ENCODE results near the gene MICALL2. TPM values are rescaled to one million over a fixed set of nuclear protein-coding genes. Genes with fewer than 3 reads are reported as not detected.
A peak's percentile ranks its signal among the peaks of the same experiment; 100 is the strongest.

MICALL2 gene
- 10 to 100 TPM in 3 of 5 donors, 1 to 10 TPM in 2; 6.9 to 19.1 (median 12.1) TPM for polyA plus RNA-seq (ENCODE audit: insufficient read depth in 1 of 5, insufficient read length in 5 of 5, low replicate concordance in 1 of 5)
- long read RNA-seq, donor 1, partial matches to known transcripts = 0 of 1 reads
- long read RNA-seq, donor 1, other reads (novel, unspliced or antisense) = 0 of 1 reads
- long read RNA-seq, donor 2, partial matches to known transcripts = 0 of 1 reads
- long read RNA-seq, donor 2, other reads (novel, unspliced or antisense) = 0 of 1 reads
- long read RNA-seq, donor 3 = 0 reads
- long read RNA-seq, donor 4 = 0 reads
- long read RNA-seq, donor 5 = 0 reads
- long read RNA-seq, donor 6, partial matches to known transcripts = 12 of 12 reads
- long read RNA-seq, donor 6, other reads (novel, unspliced or antisense) = 0 of 12 reads
- long read RNA-seq, donor 7 = 0 reads
- long read RNA-seq, donor 8, partial matches to known transcripts = 0 of 1 reads
- long read RNA-seq, donor 8, other reads (novel, unspliced or antisense) = 0 of 1 reads

DNA sequence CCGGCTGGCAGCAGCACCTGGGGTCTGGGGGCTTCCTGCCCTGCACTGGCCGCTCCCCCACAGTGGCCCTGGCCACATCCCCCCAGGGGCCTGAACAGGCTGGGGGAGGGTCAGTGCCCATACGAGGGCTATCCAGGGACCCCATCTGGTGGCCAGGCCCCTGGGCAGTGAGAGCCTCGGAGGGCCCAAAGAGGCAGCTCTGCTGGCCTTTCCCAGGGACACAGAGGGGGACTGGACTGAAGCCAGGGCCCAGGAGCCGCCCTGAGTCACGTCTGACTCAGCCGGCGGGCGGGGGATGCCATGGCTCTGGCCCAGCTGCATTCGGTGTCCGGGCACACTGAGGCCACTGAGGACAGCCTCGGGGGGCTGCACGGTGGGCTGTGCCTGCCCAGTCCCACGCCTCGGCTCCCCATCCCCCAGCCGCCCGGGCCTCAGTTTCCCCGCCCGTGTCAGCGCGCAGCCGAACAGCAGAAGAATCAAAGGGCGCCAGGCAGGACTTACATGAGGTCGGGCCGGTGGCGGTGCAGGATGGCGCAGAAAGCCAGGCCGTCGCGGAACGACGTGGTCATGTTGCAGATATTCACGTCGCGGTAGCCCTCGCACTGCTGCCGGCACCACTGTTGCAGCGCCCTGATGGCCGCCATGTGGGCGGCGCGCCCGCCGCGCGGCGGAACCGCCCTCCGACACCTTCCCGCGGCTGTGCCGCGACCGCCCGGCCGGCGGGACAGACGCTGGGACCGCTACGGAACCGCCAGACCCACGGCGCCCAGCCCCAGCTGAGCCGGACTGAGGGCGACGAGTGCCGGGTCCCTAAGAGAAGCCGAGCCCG, at the start of gene MICALL2:
MICALL2 (minus strand) TSS at position 788 of the 829 bp plus-strand sequence; CDS start at position 644, 144 bp downstream.
- DNase-seq = peak; percentile 33 to 36

DNA sequence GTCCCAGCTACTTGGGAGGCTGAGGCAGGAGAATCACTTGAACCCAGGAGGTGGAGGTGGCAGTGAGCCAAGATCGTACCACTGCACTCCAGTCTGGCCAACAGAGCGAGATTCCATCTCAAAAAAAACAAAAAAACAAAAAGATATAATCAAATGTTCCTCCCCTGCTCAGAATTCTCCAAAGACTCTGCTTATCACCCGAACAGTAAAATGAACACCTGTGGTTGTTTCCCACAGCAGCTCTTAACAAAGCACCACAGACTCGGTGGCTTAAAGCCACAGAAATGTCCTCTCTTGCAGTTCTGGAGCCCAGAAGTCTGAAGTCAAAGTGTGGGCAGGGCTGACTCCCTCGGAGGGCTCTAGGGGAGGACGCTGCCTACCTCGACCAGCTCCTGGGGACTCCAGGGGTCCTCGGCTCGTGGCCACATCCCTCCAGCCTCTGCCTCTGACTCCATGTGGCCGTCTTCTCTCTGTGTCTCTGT, 49.0 kb upstream of the MICALL2 start:
- DNase-seq = no peak

DNA sequence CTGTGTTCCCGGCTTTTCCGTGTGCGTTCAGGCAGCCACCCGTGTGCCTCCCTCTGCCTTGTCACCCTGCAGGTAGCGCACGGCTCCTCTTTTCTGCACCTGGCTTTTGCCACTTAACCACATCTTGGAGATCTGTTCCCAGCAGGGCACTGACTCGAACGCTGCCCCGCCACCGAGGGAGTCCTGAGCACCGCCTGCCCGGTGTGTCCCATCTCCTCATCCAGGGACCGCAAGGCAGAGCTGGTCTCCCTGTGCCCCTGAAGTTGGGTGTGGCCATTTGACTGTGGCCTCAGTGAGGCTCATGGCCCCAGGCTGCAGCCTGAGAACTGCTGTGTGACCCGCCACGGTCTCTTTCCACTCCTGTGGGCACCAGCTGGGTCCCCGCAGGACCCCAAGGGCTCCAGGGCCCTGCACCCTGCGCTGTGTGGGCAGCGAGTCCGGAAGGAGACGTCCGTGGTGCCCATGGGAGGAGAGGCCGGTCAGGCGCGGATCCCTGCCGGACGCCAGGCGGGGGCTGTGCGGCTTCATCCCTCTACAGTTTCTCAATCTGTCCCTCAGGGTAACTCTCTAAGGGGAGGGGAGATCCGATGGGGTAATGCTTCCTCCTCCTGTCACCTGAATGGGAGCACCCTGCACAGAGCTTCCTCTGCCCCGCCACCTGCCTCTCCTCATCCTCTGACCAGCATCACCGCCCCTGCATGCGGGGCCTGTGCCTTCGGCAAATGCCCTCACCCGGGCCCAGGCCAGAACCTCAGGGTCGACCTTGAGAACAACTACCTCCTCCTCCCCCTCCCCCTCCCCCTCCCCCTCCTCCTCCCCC, 46.7 kb upstream of the MICALL2 start:
- no peak for DNase-seq

DNA sequence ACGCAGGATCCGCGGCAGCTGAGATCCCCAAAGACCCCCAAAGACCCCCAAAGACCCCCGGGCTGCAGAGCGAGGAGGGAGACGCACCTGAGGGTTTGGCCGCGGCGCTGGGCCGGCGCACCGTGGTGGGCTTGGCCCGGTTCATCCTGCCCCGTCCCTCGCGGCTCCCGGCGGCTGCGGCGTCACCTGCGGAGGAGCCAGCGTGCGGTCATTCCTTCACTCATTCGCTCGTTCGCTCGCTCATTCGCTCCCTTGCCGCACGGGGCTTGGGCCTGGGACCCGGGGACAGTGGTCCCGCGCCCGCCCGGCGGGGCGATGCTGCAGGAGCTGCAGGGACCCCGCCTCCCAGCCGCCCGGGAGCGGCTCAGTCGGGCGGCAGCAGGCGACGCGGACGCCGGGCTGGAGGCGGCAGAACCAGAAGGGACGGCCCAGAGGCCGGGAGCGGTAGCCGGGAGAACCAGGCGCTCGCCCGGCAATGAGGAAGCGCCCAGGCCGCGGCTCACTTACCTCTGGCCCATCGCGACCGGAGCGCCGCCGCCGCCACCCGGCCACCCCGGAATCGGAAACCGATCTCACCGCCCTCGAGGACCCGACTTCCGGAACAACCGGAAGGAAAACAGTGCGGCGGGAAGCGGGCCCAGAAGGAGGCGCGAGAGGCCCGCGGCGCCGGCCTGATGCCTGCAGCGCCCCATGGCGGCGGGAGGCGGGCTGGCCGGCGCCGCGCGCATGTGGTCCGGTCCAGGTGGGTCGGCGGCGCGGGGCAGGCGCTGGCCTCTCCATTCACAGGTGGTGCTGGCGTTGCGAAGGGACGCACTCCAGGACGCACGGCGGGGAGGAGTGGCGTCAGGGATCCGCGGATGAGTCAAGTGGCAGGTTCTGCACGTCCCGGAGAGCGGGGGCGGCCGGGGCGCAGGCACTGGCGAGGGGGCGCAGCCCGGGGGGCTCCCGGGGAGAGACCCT, 44.8 kb upstream of the MICALL2 start, which contains the start of gene INTS1:
INTS1 (minus strand) TSS at position 574 of the 960 bp plus-strand sequence; CDS start at position 145, 429 bp downstream.
- DNase-seq = peak; percentile 88 to 90

DNA sequence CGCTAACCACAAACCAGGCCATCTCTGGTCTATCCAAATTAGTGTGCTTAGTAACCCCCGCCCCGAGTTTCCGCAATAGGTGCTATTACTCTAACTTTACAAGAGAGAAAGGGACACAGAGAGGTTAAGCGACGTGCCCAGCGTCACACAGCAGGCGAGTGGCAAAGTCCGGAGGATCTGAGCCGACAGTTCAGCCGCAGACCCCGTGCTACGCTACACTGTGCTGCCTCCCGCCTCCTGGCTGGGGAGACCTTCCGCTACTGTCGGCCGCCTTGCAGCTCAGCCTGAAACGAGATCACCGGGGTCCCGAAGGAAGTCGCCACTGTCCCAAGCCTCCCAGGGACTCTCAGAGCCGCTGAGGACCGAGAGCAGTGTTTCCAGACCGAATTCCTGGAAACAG, 44.1 kb upstream of the MICALL2 start:
- no peak for DNase-seq

DNA sequence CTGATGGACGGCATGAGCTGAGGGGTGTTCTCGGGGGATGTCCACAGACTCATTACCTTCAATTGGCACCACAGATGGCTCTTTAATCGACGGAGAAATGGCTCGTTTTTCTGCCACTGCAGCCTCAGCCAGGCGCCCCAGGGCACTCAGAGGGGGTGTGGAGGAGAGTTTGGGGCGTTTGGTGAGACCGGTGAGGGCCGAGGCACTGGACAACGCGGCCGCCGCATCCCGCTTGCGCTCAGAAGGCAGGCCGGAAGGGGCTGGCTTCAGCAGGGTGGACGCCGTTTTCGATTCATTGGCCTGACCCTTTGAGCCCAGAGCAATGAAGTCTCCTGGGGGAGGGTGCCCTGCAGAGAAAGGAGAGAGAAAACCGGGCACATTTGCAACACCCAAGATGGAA, 43.6 kb upstream of the MICALL2 start:
- DNase-seq = no peak

DNA sequence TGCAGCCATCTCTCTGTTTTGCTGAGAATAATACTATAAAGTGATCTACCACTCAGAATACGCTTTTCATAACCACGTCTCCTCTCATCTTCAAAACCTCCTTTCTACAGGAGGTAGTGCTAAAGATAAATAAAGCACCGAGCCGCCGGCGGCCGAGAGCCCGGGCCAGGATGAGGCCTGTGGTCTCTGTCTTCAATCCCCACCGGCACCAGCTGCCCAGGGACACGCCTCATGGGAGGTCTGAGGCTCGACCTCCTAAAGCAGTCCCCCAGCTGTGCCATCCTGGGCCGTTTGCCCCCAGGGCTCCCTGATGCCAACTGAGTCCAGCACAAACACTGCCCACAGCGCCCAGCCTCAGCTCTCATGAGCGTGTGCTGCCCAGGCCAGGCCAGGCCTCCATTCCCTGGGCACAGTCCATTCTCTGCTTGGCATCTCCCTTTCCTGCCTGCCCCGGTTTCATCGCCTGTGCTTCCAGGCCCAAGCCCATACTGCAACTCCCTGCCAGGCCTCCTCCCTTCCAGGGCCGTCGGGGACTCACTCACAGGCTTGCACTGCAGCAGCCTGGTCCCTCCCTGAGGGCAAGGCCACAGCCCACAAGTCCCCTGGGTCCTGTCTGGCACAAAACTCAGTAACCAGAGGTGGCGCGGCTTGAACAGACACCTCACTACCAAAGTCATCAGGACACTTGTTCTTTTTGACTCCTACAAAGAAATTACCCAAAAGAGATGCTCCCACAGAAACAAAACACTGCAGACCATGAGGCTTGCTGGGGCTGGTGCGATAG, 42.4 kb upstream of the MICALL2 start:
- no peak for DNase-seq

DNA sequence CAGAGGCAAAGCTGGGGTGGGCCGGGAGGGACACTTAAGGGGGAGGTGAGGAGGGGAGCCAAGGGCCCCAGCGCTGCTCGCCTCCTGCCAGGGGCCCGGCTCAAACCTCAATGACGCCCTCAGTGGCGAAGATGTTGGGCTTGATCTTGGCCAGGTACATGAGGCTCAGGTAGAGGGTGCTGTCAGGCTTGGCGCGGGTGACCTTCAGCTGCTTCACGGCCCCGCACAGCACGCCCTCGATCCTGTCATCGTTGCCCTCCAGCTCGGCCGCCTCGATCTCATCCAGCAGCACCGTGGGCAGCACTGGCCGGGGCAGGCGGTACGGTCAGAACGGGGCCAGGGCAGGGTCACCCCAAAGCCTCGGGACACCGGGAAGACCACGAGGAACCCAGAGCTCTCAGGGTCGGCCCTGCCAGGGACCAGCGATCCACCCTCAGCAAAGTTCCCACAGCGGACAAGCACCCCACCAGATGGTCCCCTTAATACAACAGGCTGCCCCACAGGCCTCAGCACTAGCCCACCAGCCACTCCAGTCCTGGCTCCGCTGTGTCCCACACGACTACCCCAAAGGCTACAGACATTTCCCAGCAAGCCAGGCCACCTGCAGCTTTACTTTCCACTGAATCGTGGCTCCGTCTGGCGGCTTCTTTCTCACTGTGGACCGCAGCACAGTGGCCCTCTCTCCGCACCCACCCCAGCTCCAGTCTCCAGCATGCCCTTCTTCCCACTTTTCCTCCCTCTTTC, 41.0 kb upstream of the MICALL2 start:
- no peak for DNase-seq

DNA sequence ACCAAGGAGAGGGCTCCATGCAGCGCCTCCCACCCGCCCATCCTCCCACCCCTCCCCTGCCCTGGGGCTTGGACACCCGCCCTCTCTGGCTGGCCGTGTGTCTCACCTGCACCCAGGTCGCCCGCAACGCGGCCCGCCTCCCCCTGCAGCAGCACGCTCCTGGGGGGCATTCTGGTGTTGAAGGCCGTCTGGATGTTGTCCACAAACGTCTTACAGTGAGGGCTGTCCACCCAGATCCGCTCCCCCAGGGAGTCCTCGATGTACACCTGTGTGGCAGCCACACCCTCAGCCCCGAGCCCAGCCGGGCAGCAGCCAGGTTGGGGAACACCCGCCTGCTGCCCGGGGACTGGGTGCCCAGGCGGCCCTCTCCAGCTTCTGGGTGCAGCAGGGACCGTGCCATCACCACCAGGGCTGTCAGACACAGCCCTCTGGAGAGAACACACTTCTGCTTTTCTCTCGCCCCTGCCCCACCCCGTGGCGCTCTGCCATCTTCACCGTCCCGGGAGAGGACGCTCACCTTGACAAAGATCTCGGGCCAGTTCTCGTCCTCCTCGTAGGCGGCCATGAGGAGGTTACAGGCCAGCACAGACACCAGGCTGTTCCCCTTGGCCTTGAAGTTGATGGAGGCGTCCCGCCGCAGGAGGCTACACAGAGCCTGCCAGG, 40.2 kb upstream of the MICALL2 start:
- DNase-seq = no peak

DNA sequence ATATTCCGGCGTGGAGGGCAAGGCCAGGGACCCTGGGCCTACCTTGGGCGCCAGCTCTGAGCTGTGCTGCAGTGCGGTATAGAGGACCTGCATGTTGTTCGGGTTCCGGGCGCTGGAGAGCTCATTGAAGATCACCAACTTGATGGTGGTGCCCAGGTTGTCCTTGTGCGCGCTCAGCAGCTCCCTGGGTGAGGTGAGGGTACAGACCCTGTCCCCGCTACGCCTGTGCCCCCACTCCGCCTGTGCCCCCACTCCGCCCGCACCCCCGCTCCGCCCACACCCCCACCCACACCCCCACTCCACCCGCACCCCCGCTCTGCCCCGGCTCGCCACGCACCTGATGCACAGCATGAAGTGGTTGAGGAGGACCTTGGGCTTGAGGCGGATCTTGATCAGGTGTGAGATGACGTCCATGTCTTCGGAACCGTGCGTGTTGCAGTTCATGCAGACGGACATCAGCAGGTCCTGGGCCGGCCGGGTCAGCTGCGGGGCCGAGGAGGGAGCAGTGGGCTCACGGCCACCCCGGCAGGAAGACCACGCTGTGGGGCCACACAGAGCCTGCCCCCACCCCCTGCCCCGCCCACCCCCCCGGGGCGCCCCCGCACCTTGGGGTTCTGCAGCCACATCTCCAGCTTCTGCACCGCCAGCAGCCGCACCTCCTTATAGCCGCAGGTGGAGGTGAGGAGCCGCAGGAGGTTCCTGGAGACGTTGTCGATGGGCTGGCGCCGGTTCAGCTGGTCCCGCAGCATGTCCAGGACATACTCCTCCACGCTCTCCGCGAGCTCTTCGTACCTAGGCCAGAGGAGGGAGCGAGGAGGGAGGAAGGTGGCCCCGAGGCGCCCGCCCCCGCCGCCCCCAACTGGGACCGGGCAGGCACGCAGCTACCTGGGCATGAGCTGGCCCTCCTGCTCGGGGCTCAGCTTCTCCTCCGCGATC, 39.4 kb upstream of the MICALL2 start:
- no peak for DNase-seq

DNA sequence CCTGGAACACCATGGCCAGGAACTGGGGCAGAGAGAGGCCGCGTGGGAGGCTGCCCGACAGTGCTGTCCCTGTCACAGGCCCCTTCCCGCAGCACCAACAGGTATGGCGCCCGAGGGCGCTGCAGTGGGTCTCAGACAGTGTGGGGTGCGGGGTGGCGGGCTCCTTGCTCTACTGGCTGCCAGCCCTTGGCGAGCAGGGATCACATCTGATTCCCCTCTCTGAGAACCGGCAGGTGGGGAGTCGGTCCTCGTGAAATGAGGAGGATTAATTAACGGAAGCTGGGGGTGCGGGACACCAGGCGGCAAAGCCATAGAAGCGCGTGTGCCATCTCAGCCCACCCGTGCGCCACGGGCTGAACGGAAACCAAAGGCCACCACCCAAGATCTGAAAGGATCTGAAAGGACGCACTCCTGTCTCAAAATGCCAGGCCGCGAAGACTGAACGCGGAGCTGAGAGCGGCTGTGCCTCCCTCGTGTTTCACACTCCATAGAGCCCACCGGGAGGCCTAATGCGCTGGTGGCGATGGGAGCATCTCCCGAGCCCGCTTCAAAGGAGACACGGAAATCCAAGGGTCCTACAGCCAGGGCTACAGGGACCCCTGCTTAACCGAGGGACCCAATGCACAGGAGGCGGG, 38.1 kb upstream of the MICALL2 start:
- DNase-seq = no peak

DNA sequence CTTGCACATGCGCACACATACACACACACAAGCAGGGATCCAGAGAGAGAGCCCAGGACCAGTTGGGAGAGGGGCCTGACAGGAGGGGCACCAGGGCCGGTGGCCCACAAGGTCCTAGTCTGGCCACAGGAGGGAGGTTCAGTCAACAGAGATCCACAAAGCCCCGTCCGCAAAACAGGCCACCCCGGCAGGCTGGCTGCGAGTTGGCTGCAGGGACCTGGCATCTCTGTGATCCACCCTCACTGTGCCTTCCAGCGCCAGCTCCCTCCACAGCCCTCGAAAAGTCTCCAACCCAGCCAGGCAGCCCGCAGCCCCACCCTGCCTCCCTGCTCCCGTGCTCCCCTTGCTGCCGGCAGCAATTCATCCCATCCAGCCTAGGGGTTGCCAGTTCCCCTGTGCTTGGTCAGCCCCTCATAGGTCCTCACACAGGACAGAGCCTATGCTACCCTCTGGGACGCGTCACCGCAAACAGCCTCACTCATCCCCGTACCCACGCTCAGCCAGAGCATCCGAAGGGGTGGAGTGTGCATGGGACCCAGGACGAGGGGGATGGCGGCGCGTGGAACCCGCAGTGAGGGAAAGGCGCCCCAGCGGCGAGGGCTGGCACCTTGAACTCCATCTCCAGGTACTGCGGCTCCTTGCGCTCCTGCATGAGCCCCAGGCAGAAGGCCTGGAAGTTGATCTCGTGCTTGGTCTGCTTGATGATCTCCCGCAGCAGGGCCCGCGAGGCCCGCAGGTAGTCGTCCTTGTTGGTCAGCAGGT, 37.4 kb upstream of the MICALL2 start:
- no peak for DNase-seq

DNA sequence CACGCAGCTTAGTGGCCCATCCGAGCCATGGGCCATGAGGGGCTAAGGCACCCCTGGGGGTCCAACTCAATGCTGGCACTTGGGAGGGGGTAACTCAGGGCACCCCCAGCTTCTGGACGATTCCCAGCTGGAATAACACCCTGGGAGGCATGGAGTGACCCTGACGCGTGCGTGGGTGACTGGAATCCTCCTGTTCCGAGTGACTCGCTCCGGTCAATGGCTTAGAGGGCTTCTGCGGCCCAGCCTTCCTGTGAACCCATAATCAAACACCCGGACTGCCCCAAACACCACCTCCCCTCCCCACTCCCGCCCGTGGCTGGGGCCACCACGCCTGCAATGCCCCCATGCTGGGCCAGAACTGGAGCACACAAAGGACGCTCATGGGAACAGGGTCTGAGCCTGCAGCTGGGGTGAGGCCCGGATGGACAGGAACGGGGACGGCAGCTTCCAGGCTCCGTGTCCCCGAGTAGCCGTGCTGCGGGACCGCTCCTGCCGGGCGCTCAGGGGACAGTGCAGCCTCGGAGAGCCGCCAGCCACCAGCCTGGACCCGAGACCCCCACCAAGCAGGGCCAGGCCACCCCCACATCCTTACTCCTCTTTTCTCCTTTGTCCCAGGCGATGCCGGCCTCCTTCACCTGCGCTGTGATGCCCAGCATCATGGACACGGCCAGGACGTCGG, 36.4 kb upstream of the MICALL2 start:
- no peak for DNase-seq

DNA sequence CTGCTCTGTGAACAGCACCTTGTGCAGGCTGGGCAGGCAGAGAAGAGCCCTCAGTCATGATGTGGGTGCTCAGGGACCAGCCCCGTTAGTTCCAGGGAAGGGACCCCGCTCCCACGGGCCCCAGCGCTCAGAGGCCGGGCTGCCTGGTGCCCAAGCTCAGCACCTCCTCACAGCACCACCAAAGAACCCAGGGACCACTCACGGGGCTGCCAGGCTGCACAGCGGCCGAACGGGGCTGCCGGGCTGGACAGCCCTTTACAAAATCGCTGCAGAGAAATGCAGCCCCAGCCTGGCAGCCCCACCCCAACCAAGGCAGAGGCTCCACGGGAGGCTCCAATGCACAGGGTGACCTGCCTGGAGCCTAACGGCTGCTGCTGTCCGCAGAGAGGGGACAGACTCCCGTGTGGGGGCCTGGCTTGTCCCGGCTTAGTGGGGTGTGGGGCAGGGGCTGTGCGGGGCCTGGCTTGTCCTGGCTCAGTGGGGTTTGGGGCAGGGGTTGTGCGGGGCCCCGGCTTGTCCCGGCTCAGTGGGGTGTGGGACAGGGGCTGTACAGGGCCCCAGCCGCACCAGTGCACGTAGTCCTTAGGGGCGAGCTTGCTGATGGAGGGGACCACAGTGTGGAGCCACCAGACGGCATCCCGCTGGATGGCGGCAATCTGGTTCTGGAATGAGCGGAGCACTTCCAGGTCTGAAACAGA, 35.7 kb upstream of the MICALL2 start:
- no peak for DNase-seq

Measured in right lung (tissue), 10 donors.